Loucy (cell line): ENCODE measurements around the gene CREB1.

Experiments
- H2AFZ ChIP-seq: fragments of 200-600 bp; sonication (generic); 2 replicates; pipeline ENCODE4 v1.6.0; 2016; ENCODE audit warnings: antibody characterized with exemption, mild to moderate bottlenecking, low read length, moderate library complexity
- H3F3A ChIP-seq: fragments of 200-600 bp; 2 replicates; pipeline ENCODE4 v1.6.0; 2016; ENCODE audit warnings: antibody characterized with exemption, low read depth, mild to moderate bottlenecking
- H3K27me3 ChIP-seq: fragments of 200-600 bp; sonication (generic); 2 replicates; pipeline ENCODE4 v1.6.1; 2014; ENCODE audit warnings: low read length, mild to moderate bottlenecking; ENCODE audit not compliant: insufficient read depth, poor library complexity, severe bottlenecking
- H3K36me3 ChIP-seq: fragments of 200-600 bp; sonication (generic); 2 replicates; pipeline ENCODE4 v1.6.1; 2016; ENCODE audit warnings: low read length; ENCODE audit not compliant: insufficient read depth
- H3K4me1 ChIP-seq: fragments of 200-600 bp; sonication (generic); 2 replicates; pipeline ENCODE4 v1.5.1; 2014; ENCODE audit warnings: low read length, mild to moderate bottlenecking; ENCODE audit not compliant: insufficient read depth, poor library complexity, severe bottlenecking
- H3K4me2 ChIP-seq: fragments of 200-600 bp; sonication (generic); 2 replicates; pipeline ENCODE4 v1.6.0; 2014; ENCODE audit warnings: antibody characterized with exemption, low read length, low read depth, mild to moderate bottlenecking; ENCODE audit not compliant: poor library complexity, severe bottlenecking
- H3K4me3 ChIP-seq: fragments of 200-600 bp; sonication (generic); 2 replicates; pipeline ENCODE4 v1.5.1; 2014; ENCODE audit warnings: low read length, mild to moderate bottlenecking, mixed read lengths; ENCODE audit not compliant: poor library complexity, severe bottlenecking
- H3K79me2 ChIP-seq: fragments of 200-600 bp; sonication (generic); 2 replicates; pipeline ENCODE4 v1.6.1; 2014; ENCODE audit warnings: low read length; ENCODE audit not compliant: insufficient read depth
- H3K9ac ChIP-seq: fragments of 200-600 bp; sonication (generic); 2 replicates; pipeline ENCODE4 v1.6.0; 2014; ENCODE audit warnings: mild to moderate bottlenecking, low read depth, low read length, moderate library complexity; ENCODE audit not compliant: poor library complexity, severe bottlenecking
- H3K9me2 ChIP-seq: fragments of 200-600 bp; sonication (generic); replicated peaks from 2 replicates; pipeline ENCODE4 v1.6.1; 2016; ENCODE audit warnings: low read depth, low read length, mixed read lengths
- H3K9me3 ChIP-seq: fragments of 200-600 bp; sonication (generic); 2 replicates; pipeline ENCODE4 v1.6.1; 2014; ENCODE audit warnings: mild to moderate bottlenecking, antibody characterized with exemption, low read length, low read depth; ENCODE audit not compliant: insufficient read depth
- H4K20me1 ChIP-seq: fragments of 200-600 bp; sonication (generic); 2 replicates; pipeline ENCODE4 v1.6.0; 2014; ENCODE audit warnings: antibody characterized with exemption, low read length, mild to moderate bottlenecking; ENCODE audit not compliant: insufficient read depth, poor library complexity, severe bottlenecking
- EZH2phosphoT487 ChIP-seq: fragments of 200-600 bp; IDR thresholded peaks from 2 replicates; pipeline ENCODE4 v1.6.1; 2018; ENCODE audit warnings: antibody characterized with exemption, mild to moderate bottlenecking, moderate library complexity, borderline replicate concordance
- TF ChIP-seq, protein P1 (sequence below): fragments of 200-600 bp; sonication (generic); conservative IDR thresholded peaks from 2 replicates; pipeline ENCODE4 v1.5.1; 2014; ENCODE audit warnings: mild to moderate bottlenecking, antibody characterized with exemption, low read length

CREB1 gene

DNA sequence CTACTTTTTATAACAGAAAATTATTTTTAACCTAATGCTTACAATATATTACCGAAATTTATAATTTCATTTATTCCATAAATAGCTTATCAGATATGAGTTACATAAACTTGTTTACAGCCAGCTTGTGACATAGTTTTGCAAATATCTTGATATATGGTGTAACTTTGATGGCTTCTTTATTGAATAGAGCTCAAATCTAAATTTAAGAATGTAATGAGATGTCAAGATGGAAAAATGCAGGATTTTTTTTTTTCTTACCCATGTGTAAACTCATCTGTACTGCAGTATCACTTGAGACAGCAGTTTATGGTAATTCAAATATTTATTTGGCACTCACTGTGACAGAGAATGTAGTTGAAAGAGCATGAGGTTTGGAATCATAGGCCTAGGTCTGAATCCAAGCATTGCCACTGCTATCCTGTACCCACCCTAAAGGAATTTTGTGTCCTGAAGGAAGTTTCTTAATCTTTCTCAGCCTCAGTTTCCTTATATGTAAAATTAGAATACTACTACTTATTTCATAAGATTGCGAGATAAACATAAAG lies 3.8 kb downstream of the CREB1 start:
- Histone ChIP-seq H3K79me2 (peaks cover 87% of the 10 kb centered on the region), H3K9me3 (no peaks in the 10 kb centered on the region), H3K4me2 (peak overlapping the region; percentile 93), H3K9me2 (no peaks in the 10 kb centered on the region), H3K4me1 (peaks cover 48% of the 10 kb centered on the region), H2AFZ (no peak overlapping the region), H3F3A (no peaks in the 10 kb centered on the region), H3K4me3 (peak overlapping the region; percentile 98), H3K36me3 (no peaks in the 10 kb centered on the region), H4K20me1 (peaks cover 77% of the 10 kb centered on the region), H3K27me3 (no peaks in the 10 kb centered on the region), H3K9ac (peak overlapping the region; percentile 62)
- no peak for TF ChIP-seq EZH2phosphoT487
- TF ChIP-seq, protein P1, sequence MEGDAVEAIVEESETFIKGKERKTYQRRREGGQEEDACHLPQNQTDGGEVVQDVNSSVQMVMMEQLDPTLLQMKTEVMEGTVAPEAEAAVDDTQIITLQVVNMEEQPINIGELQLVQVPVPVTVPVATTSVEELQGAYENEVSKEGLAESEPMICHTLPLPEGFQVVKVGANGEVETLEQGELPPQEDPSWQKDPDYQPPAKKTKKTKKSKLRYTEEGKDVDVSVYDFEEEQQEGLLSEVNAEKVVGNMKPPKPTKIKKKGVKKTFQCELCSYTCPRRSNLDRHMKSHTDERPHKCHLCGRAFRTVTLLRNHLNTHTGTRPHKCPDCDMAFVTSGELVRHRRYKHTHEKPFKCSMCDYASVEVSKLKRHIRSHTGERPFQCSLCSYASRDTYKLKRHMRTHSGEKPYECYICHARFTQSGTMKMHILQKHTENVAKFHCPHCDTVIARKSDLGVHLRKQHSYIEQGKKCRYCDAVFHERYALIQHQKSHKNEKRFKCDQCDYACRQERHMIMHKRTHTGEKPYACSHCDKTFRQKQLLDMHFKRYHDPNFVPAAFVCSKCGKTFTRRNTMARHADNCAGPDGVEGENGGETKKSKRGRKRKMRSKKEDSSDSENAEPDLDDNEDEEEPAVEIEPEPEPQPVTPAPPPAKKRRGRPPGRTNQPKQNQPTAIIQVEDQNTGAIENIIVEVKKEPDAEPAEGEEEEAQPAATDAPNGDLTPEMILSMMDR: no peak

DNA sequence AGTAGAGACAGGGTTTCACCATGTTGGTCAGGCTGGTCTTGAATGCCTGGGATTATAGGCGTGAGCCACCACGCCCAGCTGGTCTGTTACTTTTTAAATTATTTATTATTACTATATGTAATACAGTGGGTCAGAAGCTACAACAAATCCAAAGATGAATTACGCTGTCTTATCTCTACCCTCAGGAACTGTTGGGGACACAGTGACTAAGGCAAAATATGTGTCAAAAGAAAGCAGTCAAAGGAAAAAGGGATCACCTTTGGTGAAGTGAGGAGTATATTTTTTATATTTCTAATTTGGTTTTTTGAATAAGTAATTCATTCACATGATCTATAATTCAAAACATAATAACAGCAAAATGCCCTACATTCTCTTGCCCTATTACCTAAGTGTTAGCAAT lies 4.7 kb downstream of the CREB1 start:
- Histone ChIP-seq H3K9me2 (no peaks in the 10 kb centered on the region), H3K4me1 (peaks cover 47% of the 10 kb centered on the region), H3K4me2 (peak overlapping the region; percentile 93), H2AFZ (no peak overlapping the region), H3K4me3 (peak overlapping the region; percentile 98), H3K36me3 (no peaks in the 10 kb centered on the region), H3F3A (no peaks in the 10 kb centered on the region), H3K79me2 (peaks cover 90% of the 10 kb centered on the region), H4K20me1 (peaks cover 86% of the 10 kb centered on the region), H3K9ac (peak overlapping the region; percentile 10), H3K9me3 (no peaks in the 10 kb centered on the region), H3K27me3 (no peaks in the 10 kb centered on the region)
- TF ChIP-seq, protein P1: no peak
- TF ChIP-seq EZH2phosphoT487: no peak

DNA sequence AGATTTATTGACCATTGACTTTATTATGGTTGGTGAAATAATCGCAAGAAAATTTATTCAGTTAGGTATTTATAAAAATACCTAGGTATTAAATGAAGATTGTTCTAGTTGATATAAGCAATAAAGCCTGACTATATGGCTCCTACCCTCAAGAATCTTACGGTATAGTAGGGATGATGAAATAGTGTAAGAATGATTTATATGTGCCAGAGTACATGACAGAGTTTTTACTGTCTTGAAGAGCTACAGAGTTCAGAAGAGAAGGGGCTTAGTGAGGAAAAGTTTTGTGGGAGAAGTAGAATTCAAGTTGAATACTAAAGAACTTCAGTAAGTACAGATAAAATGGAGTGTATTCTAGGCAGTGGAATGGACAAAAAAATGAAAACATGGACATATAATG lies 9.7 kb downstream of the CREB1 start:
- H3K4me3 ChIP-seq: no peak overlapping the region
- H3K4me1 ChIP-seq: peaks cover 26% of the 10 kb centered on the region
- no peak overlapping the region for H2AFZ ChIP-seq
- no peaks in the 10 kb centered on the region for H3K9me2 ChIP-seq
- peak overlapping the region; percentile 30 for H3K4me2 ChIP-seq
- H4K20me1 ChIP-seq: peaks cover 89% of the 10 kb centered on the region
- no peak overlapping the region for H3K9ac ChIP-seq
- H3K36me3 ChIP-seq: no peaks in the 10 kb centered on the region
- TF ChIP-seq, protein P1: no peak
- TF ChIP-seq EZH2phosphoT487: no peak
- no peaks in the 10 kb centered on the region for H3K9me3 ChIP-seq
- no peaks in the 10 kb centered on the region for H3F3A ChIP-seq
- H3K79me2 ChIP-seq: peaks cover 100% of the 10 kb centered on the region
- H3K27me3 ChIP-seq: no peaks in the 10 kb centered on the region
